ENCODE measurements around the gene COL23A1.
"Not testable (repeated sequence)": the region's sequence is repeated elsewhere in the genome, so short reads cannot be mapped to it uniquely, and the experiment has no call there.

Gene COL23A1

DNA sequence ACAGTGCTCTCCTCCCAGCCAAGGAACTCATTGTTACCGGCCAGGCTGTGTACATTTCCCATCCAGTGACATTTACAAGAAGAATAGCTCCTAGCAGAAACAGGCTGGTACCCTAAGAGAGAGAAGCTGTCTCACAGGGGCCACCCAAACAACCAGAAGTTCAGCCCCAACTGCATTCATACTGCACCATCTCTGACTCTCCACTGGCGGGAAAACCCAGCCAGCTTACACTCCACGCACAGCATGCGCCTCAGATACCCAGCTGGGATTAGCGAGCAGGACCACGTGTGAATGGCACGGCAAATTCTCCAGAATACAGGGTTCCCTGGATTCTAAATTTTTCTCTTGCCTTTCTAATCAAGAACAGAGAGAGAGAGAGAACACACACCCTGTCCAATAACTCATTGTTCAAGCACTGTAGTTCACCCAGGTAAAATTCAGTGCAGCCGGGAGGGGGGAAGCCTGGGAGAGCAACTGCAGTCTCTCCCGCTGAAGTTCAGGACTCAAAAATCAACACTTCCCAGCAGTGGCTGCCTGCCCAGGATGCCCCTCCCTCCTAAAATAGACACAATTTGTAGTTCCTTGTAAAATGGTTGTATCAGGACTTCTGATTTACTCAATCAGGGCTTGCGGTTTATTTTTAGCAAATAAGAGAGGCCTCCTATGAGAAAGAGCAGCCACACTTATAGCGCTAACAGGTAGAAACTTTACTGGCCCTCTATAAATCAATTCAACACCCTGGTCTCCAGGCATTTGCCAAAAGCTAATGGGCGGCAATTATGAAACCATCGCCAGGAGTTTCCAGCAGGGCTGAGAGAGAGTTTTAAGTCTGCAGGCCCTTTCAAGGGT, 2.2 kb downstream of the COL23A1 start:
- no peak for DNase-seq

DNA sequence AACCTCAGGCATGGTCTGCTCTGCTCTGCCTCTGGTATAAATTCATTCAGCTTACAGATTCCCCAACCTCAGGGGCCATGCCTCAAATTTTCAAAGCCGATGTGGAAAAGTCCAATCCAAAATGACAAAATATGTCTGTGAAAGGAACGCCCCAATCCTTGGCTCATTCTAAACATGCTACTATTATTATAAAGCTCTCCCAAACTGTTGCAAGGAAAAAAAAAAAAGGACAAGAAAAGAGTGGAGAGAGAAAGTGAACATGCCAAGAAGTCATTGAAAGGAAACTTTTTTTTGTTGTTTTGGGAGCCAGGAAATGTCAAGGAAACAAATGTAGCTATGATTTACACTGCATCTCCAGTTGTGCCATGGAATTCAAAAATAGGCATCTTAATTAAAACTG, 3.8 kb downstream of the COL23A1 start:
- DNase-seq, result no peak

DNA sequence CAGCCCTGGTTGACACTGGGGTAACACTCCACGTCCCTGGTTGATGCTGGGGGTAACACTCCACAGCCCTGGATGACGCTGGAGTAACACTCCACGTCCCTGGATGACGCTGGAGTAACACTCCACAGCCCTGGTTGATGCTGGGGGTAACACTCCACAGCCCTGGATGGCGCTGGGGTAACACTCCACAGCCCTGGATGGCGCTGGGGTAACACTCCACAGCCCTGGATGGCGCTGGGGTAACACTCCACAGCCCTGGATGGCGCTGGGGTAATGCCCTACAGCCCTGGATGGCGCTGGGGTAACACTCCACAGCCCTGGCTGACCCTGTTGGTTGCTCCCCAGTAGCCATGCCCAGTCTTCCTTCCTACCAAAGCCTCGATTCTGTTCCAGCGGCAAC, 4.8 kb downstream of the COL23A1 start:
- DNase-seq, result not testable (repeated sequence)

DNA sequence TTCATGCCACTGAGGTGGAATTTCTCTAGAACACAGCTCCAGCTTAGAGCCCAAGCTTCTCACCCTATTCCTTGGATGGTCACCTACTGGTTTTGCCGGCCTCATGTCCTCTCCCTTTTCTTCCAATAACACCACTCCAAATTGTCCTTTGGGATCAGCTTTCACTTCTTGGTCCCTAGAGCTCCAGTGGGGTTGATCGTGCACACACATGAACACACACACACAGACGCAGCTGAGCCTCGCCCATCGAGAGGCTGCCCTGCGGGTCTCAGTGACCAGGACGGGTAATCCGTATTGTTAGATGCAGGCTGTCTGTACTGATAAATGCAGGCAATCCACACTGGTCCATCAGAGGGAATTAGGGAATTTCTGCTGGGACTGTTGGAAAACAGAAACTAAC, 6.9 kb downstream of the COL23A1 start:
- no peak for DNase-seq

DNA sequence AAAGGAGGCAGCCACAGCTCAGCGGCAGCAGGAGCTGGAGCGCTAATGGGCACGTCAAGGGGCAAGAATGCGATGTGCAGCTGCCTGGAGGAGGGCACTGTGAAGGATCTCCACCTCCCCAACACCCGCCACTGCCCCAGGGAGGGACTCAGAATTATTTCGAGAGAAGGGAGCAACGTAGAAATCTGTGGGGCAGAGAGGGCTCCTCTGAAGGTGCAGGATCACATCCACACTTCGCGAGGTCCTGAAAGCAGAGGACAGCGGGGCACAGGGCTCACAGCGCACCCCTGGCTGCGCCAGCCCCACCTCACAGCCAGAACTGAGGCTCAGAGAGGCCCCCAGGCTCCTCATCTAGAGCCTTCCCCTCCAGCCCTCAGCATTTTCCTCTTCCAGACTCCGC, 7.9 kb downstream of the COL23A1 start:
- no peak for DNase-seq

DNA sequence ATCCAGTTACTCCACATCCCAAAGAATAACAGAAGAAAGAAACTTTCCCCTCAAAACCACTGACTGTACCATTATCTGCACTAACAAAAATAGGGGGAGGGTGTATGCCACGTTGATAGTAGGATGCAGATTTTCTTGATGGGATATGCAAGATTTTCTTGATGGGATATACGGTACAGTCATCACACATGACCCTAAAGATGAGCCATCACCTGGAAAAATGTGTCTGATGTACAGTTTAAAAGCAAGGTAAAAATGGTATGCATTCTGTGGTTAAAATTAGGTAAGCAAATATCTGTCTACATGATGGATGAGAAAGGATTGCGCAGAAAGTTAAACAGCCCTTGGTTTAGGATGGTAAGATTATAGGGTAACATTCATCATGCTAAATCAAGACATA, 8.6 kb downstream of the COL23A1 start:
- no peak for DNase-seq

DNA sequence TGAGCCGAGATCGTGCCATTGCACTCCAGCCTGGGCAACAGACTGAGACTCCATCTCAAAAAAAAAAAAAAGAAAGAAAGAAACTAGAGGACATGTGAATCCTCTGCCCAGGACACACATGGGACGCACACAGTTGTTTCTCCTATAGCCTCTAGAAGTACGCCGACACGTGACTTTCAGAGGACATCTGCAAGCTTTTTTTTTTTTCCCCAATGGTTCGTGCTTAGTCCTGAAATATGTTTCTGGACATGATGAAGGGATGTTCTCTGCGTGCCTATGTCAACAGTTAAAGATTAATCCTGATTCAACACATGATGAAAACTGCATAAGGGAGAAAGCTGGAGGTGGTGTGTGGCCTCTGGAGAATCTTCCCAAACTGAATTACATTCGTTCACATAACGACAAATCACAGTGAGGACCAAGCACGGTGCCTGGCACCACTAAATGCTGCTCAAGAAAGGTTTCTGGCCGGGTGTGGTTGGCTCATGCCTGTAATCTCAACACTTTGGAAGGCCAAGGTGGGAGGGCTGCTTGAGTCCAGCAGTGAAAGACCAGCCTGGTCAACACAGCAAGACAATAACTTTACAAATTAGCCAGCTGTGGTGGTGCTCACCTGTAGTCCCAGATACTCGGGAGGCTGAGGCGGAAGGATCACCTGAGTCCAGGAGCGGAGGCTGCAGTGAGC, 9.8 kb downstream of the COL23A1 start:
- no peak for DNase-seq

DNA sequence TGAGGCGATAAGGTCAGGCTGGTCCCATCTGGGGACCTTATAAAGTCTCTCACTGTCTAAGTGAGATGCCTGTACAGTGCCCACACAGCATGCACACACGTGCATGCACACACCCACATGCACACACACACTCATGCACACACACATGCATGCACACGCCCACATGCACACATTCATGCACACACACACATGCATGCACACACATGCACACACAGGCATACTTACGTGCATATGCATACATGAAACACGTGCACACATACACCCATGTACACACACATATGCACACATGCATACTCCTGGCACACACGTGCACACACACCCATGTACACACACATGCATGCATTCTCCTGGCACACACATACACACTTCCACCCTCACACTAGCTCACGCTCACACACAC, 12.2 kb downstream of the COL23A1 start:
- no peak for DNase-seq

DNA sequence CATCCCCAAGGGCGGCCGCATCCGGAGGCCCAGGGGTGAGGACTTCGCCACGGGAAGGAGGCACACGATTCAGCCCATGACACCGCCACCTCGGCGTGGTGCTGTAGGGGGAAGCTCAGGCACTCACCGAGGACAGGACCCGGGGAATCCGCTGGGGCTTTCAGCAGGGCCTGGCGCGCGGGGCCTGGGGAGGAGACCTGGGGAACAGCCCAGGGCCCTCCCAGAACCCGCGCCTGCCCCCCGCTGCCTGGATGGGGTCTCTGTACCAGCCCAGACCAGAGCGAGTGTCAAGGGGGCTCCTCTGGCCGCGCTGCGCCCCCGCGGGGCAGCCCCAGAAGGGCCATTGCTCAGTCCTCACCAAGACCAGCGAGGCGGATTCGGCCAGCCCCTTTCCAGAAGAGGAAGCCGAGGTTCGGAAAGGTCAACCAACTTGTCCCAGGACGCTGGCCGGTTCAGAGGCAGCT, 12.8 kb downstream of the COL23A1 start:
- DNase-seq, result no peak

DNA sequence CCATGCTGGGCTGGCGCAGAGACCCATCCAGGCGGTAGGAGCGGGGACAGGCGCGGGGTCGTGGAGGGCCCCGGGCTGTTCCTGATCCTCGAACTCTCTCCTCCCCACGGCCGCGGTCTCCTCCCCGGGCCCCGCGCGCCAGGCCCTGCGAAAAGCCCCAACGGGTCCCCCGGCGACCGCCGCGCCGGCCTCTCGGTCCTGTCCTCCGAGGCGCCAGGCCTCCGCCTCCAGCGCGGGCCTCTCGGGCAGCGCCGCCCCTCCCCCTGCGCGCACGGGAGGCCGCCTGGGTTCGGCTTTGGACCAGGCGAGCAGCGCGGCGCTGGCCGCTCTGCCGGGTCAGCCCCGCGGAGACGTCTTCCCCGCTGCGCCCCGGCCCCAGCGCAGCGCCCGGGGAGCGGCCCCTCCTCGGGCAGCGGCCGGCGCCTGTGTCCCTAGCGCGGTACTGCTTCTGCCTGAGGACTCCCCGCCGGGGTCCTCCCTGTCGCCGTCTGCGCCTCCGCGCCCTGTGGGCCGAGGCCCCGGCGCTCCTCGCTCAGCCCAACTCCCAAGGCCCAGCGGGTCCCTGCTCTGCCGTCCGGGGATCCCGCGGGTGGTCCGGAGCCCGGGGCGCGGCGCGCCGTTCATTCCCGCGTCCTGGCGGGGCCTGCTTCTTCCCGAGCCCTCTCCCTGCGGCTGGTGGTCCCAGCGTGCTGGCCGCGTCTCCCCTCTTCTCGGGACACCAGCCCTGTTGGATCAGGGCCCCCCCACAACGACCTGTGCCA, 13.4 kb downstream of the COL23A1 start:
- no peak for DNase-seq

DNA sequence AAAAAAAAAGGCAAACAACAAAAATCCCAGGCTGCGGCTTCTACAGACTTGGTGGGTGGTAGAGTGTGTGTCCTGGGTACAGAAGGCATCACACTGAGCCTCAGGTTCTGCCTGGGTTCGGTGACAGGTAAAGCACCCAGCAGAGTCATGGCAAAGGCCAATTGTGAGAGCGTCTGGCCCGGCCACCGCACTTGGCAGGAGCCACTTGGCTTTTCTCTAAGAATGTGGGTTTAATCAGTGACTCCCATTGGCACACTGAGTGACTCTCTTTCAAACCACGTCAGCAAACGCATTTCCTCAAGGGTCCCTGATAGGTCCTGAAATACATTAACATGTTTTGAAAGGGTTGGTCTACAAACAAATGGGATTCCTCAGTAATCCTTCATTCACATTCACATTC, 17.0 kb downstream of the COL23A1 start:
- no peak for DNase-seq

DNA sequence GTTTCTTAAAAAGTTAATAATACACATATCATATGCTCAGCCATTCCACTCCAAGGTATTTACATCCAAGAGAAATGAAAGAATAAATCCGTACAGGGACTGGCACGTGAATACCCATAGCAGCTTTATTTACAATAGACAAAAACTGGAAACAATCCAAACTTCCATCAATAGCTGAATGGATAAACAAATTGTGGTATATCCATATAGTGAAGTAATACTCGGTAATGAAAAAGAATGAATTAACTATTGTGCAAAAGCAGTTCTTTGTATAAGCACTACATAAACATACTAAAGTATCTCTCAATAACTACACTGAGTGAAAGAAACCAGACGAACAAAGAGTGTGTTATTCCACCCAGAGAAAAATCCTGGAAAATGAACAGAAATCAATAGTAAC, 17.6 kb downstream of the COL23A1 start:
- no peak for DNase-seq

DNA sequence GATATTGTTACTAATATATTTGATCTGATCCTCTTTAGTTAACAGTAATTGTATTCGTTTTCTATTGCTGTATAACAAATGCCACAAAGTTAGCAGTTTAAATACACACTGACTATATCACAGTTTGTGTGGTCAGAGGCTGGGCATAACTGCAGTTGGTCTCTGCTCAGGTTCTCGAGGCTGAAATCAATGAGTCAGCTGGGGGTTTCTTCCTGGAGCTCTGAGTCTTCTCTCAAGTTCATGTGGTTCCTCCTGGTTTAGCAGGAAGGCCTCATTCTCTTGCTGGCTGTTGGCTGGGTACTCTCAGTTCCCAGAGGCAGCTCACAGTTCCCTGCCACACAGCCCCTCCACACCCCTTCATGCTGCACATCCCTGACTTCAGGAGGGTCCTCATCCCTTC, 20.7 kb downstream of the COL23A1 start:
- no peak for DNase-seq

DNA sequence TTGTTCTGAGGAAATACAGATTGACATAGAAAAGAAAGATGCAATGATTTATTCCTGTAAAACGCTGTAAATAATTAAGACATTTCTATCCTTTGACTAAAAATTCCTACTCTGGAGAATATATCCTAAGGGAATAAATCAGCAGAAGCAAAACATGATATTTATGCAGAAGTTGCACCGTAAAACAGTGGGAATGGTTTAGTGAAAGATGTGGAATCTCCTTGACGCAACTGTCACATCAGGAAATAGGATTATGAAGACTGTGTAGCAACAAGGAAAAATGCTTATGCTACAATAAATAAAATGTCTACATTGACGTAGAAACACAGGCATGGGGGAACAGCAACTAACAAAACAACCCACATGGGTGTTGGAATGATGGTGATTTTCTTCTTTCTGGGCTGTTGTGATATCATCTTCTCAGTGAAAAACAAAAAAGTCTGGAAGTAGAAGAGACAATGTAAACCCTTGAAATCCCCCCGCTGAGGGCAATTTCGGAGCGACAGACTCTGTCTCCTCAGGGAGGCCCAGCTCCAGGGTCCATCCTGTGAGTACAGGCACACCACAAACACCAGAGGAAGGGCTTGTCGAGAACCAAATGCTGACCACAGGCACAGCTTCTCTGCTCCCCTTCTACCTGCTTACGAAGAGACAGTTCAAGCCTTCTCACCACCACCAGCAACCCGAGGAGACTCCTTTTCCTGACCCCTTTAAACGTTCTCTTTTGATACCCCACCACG, 25.2 kb downstream of the COL23A1 start:
- DNase-seq, result no peak

DNA sequence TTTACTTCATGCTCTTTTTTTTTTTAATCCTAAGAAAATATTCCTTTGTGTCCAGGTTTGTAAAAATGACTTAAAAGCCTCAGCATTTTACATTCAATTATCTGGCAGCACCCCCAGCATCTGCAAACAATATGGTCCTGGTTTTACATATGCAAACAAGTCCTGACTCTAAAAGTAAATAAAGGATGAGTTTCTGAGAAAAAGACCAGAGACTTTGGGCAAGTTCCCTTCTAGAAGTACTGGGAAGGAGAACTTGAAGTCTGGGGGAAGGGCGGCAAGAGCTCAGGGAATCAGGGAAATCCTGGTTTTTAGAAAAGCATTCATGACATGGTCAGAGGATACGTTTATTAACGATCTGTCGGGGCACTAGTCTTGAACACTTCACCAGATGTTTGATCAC, 25.8 kb downstream of the COL23A1 start:
- DNase-seq, result no peak

DNA sequence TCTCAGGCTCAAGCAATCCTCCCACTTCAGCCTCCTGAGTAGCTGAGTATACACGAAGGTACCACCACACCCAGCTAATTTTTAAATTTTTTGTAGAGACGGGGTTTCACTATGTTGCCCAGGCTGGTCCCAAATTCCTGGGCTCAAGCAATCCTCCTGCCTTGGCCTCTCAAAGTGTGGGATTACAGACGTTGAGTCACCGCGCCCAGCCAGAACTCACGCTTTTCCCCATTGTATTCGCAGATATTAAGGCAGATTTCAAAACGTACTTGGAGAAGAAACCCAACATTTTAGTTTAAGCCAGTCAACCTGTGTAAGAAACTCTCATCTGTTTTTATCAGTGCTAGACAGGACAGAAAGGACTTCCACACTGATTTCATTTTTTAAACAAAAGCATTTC, 26.6 kb downstream of the COL23A1 start:
- no peak for DNase-seq

DNA sequence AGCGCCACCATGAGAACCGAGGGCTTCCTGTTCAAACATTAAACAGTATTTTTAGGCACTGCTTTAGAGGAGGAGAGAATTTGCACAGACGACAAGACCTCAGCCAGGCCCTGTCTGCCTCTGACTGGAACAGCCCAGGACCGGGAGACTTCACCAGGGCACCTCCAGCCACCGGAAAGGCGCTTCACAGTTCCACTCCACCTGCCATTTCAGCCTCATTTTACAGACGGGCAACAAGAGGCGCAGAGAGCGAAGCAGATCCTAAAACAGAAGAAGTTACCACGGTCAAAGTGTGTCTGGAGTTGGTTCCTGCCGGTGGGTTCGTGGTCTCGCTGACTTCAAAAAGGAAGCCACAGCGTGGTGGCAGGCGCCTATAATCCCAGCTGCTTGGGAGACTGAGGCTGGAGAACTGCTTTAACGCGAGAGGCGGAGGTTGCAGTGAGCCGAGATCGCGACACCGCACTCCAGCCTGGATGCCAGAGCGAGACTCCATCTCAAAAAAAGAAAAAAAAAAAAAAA, 28.4 kb downstream of the COL23A1 start:
- no peak for DNase-seq

DNA sequence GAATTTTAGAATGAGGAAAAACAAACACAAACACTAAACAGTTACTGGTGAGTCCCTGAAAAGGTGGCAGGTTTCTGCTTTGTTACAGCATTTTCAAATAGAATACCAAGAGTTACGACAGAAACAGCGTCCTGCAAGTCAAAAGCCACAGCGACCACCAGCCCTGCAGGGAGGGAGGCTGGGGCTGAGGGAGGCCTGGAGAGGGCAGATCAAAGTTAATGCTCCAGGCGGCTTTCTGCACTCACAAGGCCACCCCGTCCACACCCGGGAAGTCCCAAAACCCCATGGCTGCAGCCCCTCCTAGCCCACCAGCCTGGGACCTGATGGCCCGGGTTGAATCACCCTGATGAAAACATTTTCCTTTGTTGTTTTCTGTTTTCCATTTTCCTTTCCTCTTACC, 29.3 kb downstream of the COL23A1 start:
- DNase-seq, result no peak

DNA sequence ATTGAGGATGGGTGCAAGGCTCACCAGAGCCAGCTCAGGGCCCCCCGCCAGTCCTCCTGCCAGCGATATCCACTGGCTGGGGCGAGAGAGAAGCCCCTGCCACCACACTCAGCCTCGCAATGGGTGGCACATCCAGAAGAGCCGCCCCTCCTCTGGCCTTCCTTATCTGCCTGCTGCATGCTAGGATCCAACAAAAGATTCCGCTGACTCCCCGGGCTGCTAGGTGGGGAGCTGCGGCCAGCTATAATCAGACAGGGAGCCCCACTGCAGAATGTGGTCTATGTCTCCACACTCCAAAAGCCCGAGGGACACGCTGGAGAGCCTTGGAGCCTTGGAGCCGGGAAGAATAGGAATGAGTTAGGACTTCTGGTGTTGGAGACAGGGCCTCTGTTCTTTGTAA, 32.8 kb downstream of the COL23A1 start:
- DNase-seq, result no peak

DNA sequence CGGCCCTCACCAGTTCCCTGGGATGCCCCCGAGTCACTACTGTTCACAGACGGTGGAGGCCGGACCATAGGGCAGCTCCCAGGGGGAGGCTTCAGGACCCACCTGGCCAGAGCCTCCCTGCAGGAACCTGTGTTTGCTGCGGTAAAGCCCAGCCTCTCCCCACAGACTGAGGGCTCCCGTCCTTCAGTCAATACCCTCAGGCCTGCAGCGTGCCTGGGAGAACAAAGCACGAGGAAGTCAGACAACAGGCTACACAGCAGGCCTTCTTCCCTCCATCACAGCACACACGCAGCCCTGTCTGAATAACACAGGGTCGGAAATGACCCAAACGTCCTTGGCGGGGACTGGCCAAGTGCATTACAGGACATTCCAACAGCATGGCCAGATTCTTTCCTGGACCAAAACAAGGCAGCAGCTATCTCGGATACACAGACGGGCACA, 34.4 kb downstream of the COL23A1 start:
- DNase-seq, result no peak

DNA sequence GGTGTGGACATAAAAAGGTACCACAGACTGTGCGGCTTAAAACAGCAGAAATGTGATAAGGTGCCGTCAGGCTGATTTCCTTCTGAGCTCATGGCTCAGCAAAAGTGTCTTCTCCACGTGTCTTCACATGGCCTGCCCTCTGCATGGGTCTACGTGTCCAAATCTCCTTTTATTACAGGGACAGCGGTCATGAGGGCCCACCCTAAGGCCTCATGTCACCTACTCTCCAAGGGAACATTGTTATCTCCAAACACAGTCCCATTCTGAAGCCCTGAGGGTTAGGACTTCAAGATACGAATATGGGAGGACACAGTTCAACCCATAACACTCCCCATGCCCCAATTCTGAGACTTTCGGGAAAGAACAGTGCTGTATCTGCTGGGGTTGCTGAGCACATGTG, 35.2 kb downstream of the COL23A1 start:
- DNase-seq, result no peak

DNA sequence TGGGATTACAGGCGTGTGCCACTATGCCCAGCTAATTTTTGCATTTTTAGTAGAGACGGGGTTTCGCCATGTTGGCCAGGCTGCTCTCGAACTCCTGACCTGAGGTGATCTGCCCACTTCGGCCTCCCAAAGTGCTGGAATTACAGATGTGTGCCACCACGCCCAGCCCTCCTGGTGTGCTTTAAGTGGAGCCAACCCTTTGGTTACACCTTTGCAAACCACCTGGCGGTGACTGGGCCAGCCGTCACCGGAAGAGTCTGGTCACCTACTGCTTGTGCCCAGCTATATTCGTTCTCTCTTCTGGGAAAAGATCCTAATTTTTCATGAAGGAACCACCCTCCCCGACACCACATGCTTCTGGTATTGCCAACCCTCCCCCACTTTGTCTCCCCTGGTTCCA, 35.9 kb downstream of the COL23A1 start:
- no peak for DNase-seq

DNA sequence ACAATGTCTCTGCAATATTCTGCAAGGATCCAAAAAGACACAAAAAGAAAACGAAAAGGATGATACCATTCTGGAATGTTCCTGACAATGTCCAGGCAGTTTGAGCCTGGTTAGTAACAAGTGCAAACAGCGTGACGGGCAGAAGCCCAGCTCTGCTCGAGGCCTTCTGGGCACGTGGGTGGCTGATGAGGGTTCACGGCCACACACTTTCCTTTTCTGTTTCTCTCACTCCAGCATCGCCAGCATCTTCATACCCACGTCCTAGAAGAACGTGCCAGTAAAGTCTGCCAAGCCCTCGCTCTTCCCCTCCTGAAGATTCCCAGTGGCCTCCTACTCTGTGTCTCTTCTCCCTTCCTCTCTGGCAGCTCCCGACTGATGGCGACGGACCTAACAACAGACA, 36.7 kb downstream of the COL23A1 start:
- DNase-seq, result no peak

All from DMS79 treated with DMSO at 0.1 percent for 48 hours (cell line).